Lung (tissue), 12 donors: ENCODE measurements around the gene MUCL3. TPM values are rescaled to one million over a fixed set of nuclear protein-coding genes. Genes with fewer than 3 reads are reported as not detected.

Source experiments
- ATAC-seq: fragments of 200-7000 bp; cut with Tn5 transposase; one replicate; pipeline ENCODE4 v1.9.1; 2020; ENCODE audit warnings: moderate number of reproducible peaks; ENCODE audit not compliant: insufficient read depth, low FRiP score
- DNase-seq, 3 donors: peaks; one replicate each; pipeline ENCODE4 v3.0.0-alpha.2; 2013 to 2017
- H3K27ac ChIP-seq, 2 donors: one replicate each; pipeline ENCODE4 v1.5.1; 2013; ENCODE audit warnings: mild to moderate bottlenecking in 2 of 2, moderate library complexity in 2 of 2, control low read depth in 1 of 2, inconsistent platforms in 1 of 2, low read depth in 1 of 2, low read length in 1 of 2
- H3K27me3 ChIP-seq, 3 donors: one replicate each; pipeline ENCODE4 v1.5.1; 2013; ENCODE audit warnings: low read length in 2 of 3; ENCODE audit not compliant: control insufficient read depth in 3 of 3, insufficient read depth in 3 of 3
- H3K36me3 ChIP-seq, 4 donors: one replicate each; pipeline ENCODE4 v1.5.1; 2013; ENCODE audit warnings: low read length in 4 of 4, mild to moderate bottlenecking in 1 of 4, moderate library complexity in 1 of 4; ENCODE audit not compliant: control insufficient read depth in 4 of 4, insufficient read depth in 4 of 4
- H3K4me1 ChIP-seq, 5 donors: one replicate each; pipeline ENCODE4 v1.5.1; 2013; ENCODE audit warnings: low read length in 5 of 5, mild to moderate bottlenecking in 2 of 5, moderate library complexity in 1 of 5; ENCODE audit not compliant: control insufficient read depth in 5 of 5, insufficient read depth in 5 of 5
- H3K4me3 ChIP-seq: one replicate; pipeline ENCODE4 v1.5.1; 2013; ENCODE audit warnings: mild to moderate bottlenecking, control low read depth, moderate library complexity
- H3K9ac ChIP-seq, 2 donors: one replicate each; pipeline ENCODE4 v1.5.1; 2013; ENCODE audit warnings: low read length in 2 of 2, control low read depth in 1 of 2; ENCODE audit not compliant: insufficient read depth in 1 of 2
- H3K9me3 ChIP-seq, 4 donors: one replicate each; pipeline ENCODE4 v1.5.1; 2013; ENCODE audit warnings: low read length in 3 of 4, mild to moderate bottlenecking in 1 of 4, moderate library complexity in 1 of 4; ENCODE audit not compliant: control insufficient read depth in 4 of 4, insufficient read depth in 3 of 4
- WGBS, 2 donors: extraction: QIAGEN DNeasy Blood & Tissue Kit; methylation state at CpG; one replicate each; pipeline ENCODE4 v1.1.7; 2013; 5-methylcytosine and 5-hydroxymethylcytosine counted together
- polyA plus RNA-seq, 2 donors: library from polyadenylated mRNA; stranded (reverse); fragments of 200-250 nt; gene quantifications; one replicate each; pipeline ENCODE4 v1.2.1, GENCODE V29; 2013
- total RNA-seq, 2 donors: library from RNA; depleted of rRNA in 1 of 2; stranded (reverse); fragments of >200 nt in 1 of 2; gene quantifications; one replicate each; pipeline ENCODE4 v1.2.1, GENCODE V29; 2014 to 2021
- TF ChIP-seq, protein P1 (sequence below): IDR thresholded peaks from 2 replicates; pipeline ENCODE4 v1.5.1; 2012; ENCODE audit warnings: mild to moderate bottlenecking; ENCODE audit errors: control extremely low read depth, extremely low read depth
- donor health status: control.
- donor health status: control.
- donor health status: Bipolar disorder and iron deficiency.
- donor health status: healthy.
- donor health status: DM: yes; HTN: yes; CAD: no.

The MUCL3 gene
- total and polyA plus RNA-seq, 4 donors = 0.47 to 6.4 (median 2.0) TPM

DNA sequence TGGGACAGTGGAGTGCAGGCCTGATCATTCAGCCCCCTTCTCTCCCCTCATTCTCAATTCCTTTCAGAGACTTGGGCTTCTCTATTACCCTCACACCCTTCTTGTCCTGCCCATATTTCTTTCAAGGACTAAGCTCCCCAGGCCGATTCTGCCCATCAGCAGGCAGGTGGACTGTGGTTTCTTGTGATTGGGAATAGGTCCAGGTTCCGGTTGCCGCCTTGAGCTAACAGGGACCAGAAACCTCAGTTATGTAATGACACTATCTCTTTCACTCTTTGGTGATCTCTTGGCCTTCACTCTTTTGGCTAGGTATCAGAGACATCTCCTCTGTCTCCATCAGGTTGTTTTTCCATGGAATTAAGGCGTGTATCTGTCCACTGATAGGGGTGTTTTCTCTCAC, 6.5 kb downstream of the MUCL3 start:
- ATAC-seq (no peak), DNase-seq (no peak)
- 76 to 82% methylated on average over 4 of the region's 4 CpGs for WGBS, 2 donors
- H3K4me3 ChIP-seq = no peak overlapping the region
- TF ChIP-seq, protein P1, sequence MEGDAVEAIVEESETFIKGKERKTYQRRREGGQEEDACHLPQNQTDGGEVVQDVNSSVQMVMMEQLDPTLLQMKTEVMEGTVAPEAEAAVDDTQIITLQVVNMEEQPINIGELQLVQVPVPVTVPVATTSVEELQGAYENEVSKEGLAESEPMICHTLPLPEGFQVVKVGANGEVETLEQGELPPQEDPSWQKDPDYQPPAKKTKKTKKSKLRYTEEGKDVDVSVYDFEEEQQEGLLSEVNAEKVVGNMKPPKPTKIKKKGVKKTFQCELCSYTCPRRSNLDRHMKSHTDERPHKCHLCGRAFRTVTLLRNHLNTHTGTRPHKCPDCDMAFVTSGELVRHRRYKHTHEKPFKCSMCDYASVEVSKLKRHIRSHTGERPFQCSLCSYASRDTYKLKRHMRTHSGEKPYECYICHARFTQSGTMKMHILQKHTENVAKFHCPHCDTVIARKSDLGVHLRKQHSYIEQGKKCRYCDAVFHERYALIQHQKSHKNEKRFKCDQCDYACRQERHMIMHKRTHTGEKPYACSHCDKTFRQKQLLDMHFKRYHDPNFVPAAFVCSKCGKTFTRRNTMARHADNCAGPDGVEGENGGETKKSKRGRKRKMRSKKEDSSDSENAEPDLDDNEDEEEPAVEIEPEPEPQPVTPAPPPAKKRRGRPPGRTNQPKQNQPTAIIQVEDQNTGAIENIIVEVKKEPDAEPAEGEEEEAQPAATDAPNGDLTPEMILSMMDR = no peak
- no peak overlapping the region for H3K9ac ChIP-seq
- no peaks in the 10 kb centered on the region for H3K36me3 ChIP-seq
- H3K27ac ChIP-seq = no peak overlapping the region
- no peaks in the 10 kb centered on the region for H3K27me3 ChIP-seq
- H3K9me3 ChIP-seq = peaks cover 0 to 4% (median 0%) of the 10 kb centered on the region in 4 donors
- H3K4me1 ChIP-seq = peaks cover 0 to 7% (median 0%) of the 10 kb centered on the region in 5 donors

DNA sequence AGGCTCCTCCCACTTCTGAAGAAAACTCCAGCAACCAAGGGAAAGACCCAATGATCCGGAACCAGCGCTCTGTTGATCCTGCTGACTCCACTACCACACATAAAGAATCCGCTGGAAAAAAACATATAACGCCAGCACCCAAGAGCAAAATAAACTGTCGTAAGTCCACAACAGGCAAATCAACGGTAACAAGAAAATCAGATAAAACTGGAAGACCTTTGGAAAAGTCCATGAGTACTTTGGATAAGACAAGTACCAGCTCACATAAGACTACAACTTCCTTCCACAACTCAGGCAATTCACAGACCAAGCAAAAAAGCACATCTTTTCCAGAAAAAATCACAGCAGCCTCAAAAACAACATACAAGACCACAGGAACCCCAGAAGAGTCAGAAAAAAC, 8.0 kb downstream of the MUCL3 start:
- no peak for ATAC-seq
- Histone ChIP-seq H3K27me3 (peaks cover 0 to 8% (median 0%) of the 10 kb centered on the region in 3 donors), H3K9ac (no peak overlapping the region), H3K9me3 (peaks cover 0 to 4% (median 0%) of the 10 kb centered on the region in 4 donors), H3K4me3 (no peak overlapping the region), H3K36me3 (no peaks in the 10 kb centered on the region), H3K4me1 (peaks cover 0 to 3% (median 0%) of the 10 kb centered on the region in 5 donors), H3K27ac (no peak overlapping the region)
- WGBS, 2 donors = 96 to 97% methylated on average over 6 of the region's 6 CpGs
- TF ChIP-seq, protein P1 = no peak
- no peak for DNase-seq

DNA sequence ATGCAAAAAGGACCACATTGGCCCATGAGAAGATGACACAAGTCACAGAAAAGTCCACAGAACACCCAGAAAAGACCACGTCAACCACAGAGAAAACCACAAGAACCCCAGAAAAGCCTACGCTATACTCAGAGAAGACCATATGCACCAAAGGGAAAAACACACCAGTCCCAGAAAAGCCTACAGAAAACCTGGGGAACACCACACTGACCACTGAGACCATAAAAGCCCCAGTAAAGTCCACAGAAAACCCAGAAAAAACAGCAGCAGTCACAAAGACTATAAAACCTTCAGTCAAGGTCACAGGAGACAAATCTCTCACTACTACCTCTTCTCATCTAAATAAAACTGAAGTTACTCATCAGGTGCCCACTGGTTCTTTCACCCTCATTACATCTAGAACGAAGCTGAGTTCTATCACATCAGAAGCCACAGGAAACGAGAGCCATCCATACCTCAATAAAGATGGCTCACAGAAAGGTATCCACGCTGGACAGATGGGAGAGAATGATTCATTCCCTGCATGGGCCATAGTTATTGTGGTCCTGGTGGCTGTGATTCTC, 11.2 kb downstream of the MUCL3 start:
- H3K4me1 ChIP-seq = peaks cover 0 to 12% (median 0%) of the 10 kb centered on the region in 5 donors
- DNase-seq (no peak), ATAC-seq (no peak)
- H3K9me3 ChIP-seq = peaks cover 0 to 4% (median 0%) of the 10 kb centered on the region in 4 donors
- no peak overlapping the region for H3K4me3 ChIP-seq
- H3K27me3 ChIP-seq = peaks cover 0 to 8% (median 0%) of the 10 kb centered on the region in 3 donors
- 83 to 87% methylated on average over 5 of the region's 5 CpGs for WGBS, 2 donors
- TF ChIP-seq, protein P1 = no peak
- H3K9ac ChIP-seq = no peak overlapping the region
- H3K36me3 ChIP-seq = no peaks in the 10 kb centered on the region
- no peak overlapping the region for H3K27ac ChIP-seq
